Endodermal cell (in vitro differentiated cells): ENCODE data around the gene KIRREL3. TPM values are rescaled to one million over a fixed set of nuclear protein-coding genes. Genes with fewer than 3 reads are reported as not detected.

Experiments used
- DNase-seq: peaks from one replicate; pipeline ENCODE4 v3.0.0-alpha.2; 2017
- H3K27ac ChIP-seq: 2 replicates; pipeline ENCODE4 v1.5.1; 2013; ENCODE audit warnings: mild to moderate bottlenecking, low read depth, low read length, moderate library complexity
- H3K27me3 ChIP-seq: 2 replicates; pipeline ENCODE4 v1.6.1; 2013; ENCODE audit warnings: mild to moderate bottlenecking, low read length, moderate library complexity; ENCODE audit not compliant: insufficient read depth, control insufficient read depth, poor library complexity, severe bottlenecking
- H3K36me3 ChIP-seq: 2 replicates; pipeline ENCODE4 v1.7.0; 2013; ENCODE audit warnings: mild to moderate bottlenecking, low read length, moderate library complexity; ENCODE audit not compliant: control insufficient read depth, insufficient read depth
- H3K4me1 ChIP-seq: one replicate; pipeline ENCODE4 v1.7.0; 2013; ENCODE audit warnings: low read length; ENCODE audit not compliant: control insufficient read depth, insufficient read depth
- H3K4me3 ChIP-seq: 2 replicates; pipeline ENCODE4 v1.5.1; 2013; ENCODE audit warnings: mild to moderate bottlenecking, low read length, moderate library complexity
- H3K9ac ChIP-seq: 2 replicates; pipeline ENCODE4 v1.6.1; 2013; ENCODE audit warnings: mild to moderate bottlenecking, low read length, moderate library complexity; ENCODE audit not compliant: poor library complexity, severe bottlenecking; ENCODE audit errors: extremely low read depth
- H3K9me3 ChIP-seq: 2 replicates; pipeline ENCODE4 v1.6.1; 2013; ENCODE audit warnings: mild to moderate bottlenecking, low read length, moderate library complexity; ENCODE audit not compliant: control insufficient read depth
- H3K27ac Mint-ChIP-seq: 2 replicates; pipeline ENCODE4 v1.8.0; 2020; ENCODE audit warnings: mixed read lengths
- H3K27me3 Mint-ChIP-seq: 2 replicates; pipeline ENCODE4 v1.8.0; 2021; ENCODE audit warnings: mild to moderate bottlenecking, mixed read lengths; ENCODE audit not compliant: insufficient read depth
- H3K36me3 Mint-ChIP-seq: 2 replicates; pipeline ENCODE4 v1.8.0; 2020; ENCODE audit warnings: low read depth, mixed read lengths
- H3K4me1 Mint-ChIP-seq: 2 replicates; pipeline ENCODE4 v1.8.0; 2020; ENCODE audit warnings: mixed read lengths
- H3K4me3 Mint-ChIP-seq: 2 replicates; pipeline ENCODE4 v1.8.0; 2020; ENCODE audit warnings: mild to moderate bottlenecking, moderate library complexity, mixed read lengths
- H3K9me3 Mint-ChIP-seq: 2 replicates; pipeline ENCODE4 v1.8.0; 2020; ENCODE audit warnings: mild to moderate bottlenecking, mixed read lengths
- WGBS, 2 experiments: methylation state at CpG; one replicate each; pipeline versions ENCODE4 v1.1.5 to v1.1.7; 2013; ENCODE audit warnings: missing lambda C conversion rate in 2 of 2, mixed read lengths in 1 of 2; ENCODE audit not compliant: insufficient coverage in 1 of 2, insufficient read length in 1 of 2; 5-methylcytosine and 5-hydroxymethylcytosine counted together
- total RNA-seq, 2 donors: library from RNA; stranded (reverse); fragmentation: NEBNext Ultra II Directional in 1 of 2; extraction: Animal tissue kit (Norgen Biotek cat#: 25700) in 1 of 2; gene quantifications; 2 replicates in 1 of 2; 3 replicates in 1 of 2; pipeline ENCODE4 v1.2.1, GENCODE V29; 2021
- TF ChIP-seq, protein P1 (sequence below): fragments of 200-600 bp; sonication (generic); conservative IDR thresholded peaks from 2 replicates; pipeline ENCODE4 v1.5.0; 2021; ENCODE audit warnings: antibody characterized with exemption, mild to moderate bottlenecking

KIRREL3 gene
- total RNA-seq, 2 donors from 2014 or later, result 1.1 to 1.4 TPM

DNA sequence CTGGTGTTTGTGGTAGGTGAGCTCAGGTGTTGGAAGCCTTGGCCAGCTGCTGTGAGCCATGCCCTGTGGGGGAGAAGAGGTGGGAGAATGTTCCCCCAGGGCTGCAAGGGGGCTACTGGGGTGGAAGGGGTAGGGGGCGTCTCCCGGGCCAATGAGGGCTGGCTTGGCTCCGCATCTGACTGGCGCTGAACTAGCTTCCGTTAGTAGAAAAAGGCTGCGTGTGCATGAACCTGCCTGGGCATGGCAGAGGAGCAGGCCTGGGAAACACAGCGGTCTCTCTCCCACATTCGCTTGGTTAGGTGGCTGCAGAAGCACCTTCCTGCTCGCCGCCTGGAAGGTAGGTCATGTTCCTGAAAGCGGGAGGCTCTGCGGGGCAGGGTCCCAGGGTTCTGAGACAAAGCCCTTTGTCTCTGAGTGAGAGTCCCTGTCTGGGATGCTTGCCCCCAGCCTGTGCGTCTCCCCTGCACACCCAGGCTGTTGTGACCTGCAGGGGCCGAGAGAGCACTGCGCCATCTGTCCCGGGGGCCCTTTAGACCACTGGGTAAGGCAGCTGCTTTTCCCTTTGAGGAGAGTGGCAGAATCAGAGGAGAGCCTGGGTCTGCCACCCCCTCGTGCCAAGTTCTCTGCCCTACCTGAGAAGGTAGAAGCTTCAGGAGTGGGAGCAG, 466.3 kb downstream of the KIRREL3 start:
- no peaks in the 10 kb centered on the region for H3K27me3 Mint-ChIP-seq
- no peaks in the 10 kb centered on the region for H3K36me3 ChIP-seq
- WGBS, 2 experiments, result 90 to 93% methylated on average over 14 to 17 of the region's 17 CpGs
- H3K27ac Mint-ChIP-seq, result no peak overlapping the region
- no peaks in the 10 kb centered on the region for H3K36me3 Mint-ChIP-seq
- H3K4me1 Mint-ChIP-seq, result peaks cover 8% of the 10 kb centered on the region
- H3K4me3 Mint-ChIP-seq, result no peak overlapping the region
- TF ChIP-seq, protein P1, sequence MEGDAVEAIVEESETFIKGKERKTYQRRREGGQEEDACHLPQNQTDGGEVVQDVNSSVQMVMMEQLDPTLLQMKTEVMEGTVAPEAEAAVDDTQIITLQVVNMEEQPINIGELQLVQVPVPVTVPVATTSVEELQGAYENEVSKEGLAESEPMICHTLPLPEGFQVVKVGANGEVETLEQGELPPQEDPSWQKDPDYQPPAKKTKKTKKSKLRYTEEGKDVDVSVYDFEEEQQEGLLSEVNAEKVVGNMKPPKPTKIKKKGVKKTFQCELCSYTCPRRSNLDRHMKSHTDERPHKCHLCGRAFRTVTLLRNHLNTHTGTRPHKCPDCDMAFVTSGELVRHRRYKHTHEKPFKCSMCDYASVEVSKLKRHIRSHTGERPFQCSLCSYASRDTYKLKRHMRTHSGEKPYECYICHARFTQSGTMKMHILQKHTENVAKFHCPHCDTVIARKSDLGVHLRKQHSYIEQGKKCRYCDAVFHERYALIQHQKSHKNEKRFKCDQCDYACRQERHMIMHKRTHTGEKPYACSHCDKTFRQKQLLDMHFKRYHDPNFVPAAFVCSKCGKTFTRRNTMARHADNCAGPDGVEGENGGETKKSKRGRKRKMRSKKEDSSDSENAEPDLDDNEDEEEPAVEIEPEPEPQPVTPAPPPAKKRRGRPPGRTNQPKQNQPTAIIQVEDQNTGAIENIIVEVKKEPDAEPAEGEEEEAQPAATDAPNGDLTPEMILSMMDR, result no peak
- H3K27ac ChIP-seq, result no peak overlapping the region
- H3K9me3 ChIP-seq, result no peaks in the 10 kb centered on the region
- no peak for DNase-seq
- no peaks in the 10 kb centered on the region for H3K9me3 Mint-ChIP-seq
- H3K4me1 ChIP-seq, result no peaks in the 10 kb centered on the region
- no peaks in the 10 kb centered on the region for H3K27me3 ChIP-seq
- H3K9ac ChIP-seq, result no peak overlapping the region
- H3K4me3 ChIP-seq, result no peak overlapping the region

DNA sequence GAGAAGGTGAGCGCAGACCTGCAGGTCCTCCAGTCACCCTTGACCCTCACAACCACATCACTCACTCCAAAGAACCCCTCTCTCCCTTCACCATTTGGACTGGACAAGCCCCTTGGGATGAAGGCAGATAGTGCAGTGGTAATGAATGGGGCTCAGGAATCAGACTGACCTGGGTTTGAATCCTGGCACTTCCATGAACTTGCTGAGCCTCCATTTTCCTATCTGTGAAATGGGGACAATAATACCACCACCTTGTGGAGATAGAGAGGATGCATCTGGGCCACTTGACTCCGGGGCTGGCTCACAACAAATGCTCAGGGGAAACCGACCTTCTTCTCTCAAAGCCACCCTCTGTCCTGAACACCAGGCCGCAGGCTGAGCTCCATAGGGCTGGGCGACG, 467.0 kb downstream of the KIRREL3 start:
- Mint-ChIP-seq H3K4me3 (no peak overlapping the region), H3K27ac (no peak overlapping the region), H3K9me3 (no peaks in the 10 kb centered on the region), H3K36me3 (no peaks in the 10 kb centered on the region), H3K27me3 (no peaks in the 10 kb centered on the region), H3K4me1 (peaks cover 13% of the 10 kb centered on the region)
- H3K27ac ChIP-seq, result no peak overlapping the region
- H3K36me3 ChIP-seq, result no peaks in the 10 kb centered on the region
- H3K4me1 ChIP-seq, result peaks cover 3% of the 10 kb centered on the region
- H3K27me3 ChIP-seq, result no peaks in the 10 kb centered on the region
- no peak overlapping the region for H3K9ac ChIP-seq
- no peak for DNase-seq
- H3K9me3 ChIP-seq, result no peaks in the 10 kb centered on the region
- no peak overlapping the region for H3K4me3 ChIP-seq
- 80% methylated on average over 6 of the region's 6 CpGs; no CpG with 5 or more reads in 1 of the 2 experiments for WGBS, 2 experiments
- TF ChIP-seq, protein P1, result no peak

DNA sequence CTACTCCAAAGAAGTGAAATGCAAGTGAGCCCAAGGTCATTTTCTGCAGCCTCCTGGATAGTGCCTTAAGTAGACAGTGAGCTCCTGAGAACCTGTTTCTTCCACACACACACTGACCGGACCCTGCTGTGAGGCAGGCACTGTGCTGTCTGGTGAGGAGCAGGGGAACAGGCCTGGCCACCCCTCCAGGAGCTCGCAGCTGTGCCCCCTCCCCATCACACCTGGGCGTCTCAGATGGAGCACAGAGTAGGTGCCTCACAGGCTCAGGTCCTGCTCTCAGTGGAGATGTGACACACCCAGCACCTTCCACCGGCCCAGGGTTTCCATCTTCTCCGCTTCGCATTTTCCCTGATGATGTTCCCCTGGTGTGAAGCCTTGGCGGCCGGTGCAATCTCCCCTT, 470.2 kb downstream of the KIRREL3 start:
- H3K9me3 ChIP-seq, result no peaks in the 10 kb centered on the region
- H3K9ac ChIP-seq, result no peak overlapping the region
- no peaks in the 10 kb centered on the region for H3K36me3 ChIP-seq
- no peak overlapping the region for H3K27ac ChIP-seq
- DNase-seq, result no peak
- Mint-ChIP-seq H3K27ac (no peak overlapping the region), H3K4me3 (no peak overlapping the region), H3K36me3 (no peaks in the 10 kb centered on the region), H3K4me1 (peaks cover 15% of the 10 kb centered on the region), H3K27me3 (no peaks in the 10 kb centered on the region), H3K9me3 (no peaks in the 10 kb centered on the region)
- H3K27me3 ChIP-seq, result no peaks in the 10 kb centered on the region
- TF ChIP-seq, protein P1, result no peak
- WGBS, 2 experiments, result 92 to 96% methylated on average over 6 to 8 of the region's 8 CpGs
- H3K4me3 ChIP-seq, result no peak overlapping the region
- H3K4me1 ChIP-seq, result peaks cover 10% of the 10 kb centered on the region
